AG04450 (cell line): ENCODE measurements around the gene SMCO3. TPM values are rescaled to one million over a fixed set of nuclear protein-coding genes. Genes with fewer than 3 reads are reported as not detected.
A peak's percentile ranks its signal among the peaks of the same experiment; 100 is the strongest.
"Not testable (repeated sequence)": the region's sequence is repeated elsewhere in the genome, so short reads cannot be mapped to it uniquely, and the experiment has no call there.

Source experiments
- CTCF ChIA-PET: fragments of 300-600, 350-600 bp; formaldehyde crosslinking; extraction: SDS; loops from one replicate; lab custom pipeline; 2022; ENCODE audit warnings: antibody characterized with exemption, inconsistent platforms; lab: Charles Lee
- POLR2A ChIA-PET: fragments of 350-600 bp; formaldehyde crosslinking; extraction: SDS; loops from one replicate; lab custom pipeline; 2021; ENCODE audit warnings: antibody characterized with exemption, inconsistent platforms; lab: Yijun Ruan, JAX
- DNase-seq: peaks from one replicate; pipeline ENCODE4 v3.0.0-alpha.2; 2011; ENCODE audit warnings: low read depth, low spot score
- H3K27ac ChIP-seq: one replicate; pipeline ENCODE4 v1.5.1; 2012; ENCODE audit warnings: low read depth, low read length, control low read depth
- H3K27me3 ChIP-seq: one replicate; pipeline ENCODE4 v1.6.0; 2012; ENCODE audit warnings: low read length; ENCODE audit not compliant: control insufficient read depth, insufficient read depth
- H3K4me3 ChIP-seq: 2 replicates; pipeline ENCODE4 v1.5.1; 2011; ENCODE audit warnings: mild to moderate bottlenecking, low read depth, low read length, control low read depth
- H3K9me3 ChIP-seq: 2 replicates; pipeline ENCODE4 v1.5.1; 2012; ENCODE audit warnings: low read length; ENCODE audit not compliant: control insufficient read depth, insufficient read depth
- CTCF ChIP-seq: IDR thresholded peaks from 2 replicates; pipeline ENCODE4 v1.5.1; 2011; ENCODE audit warnings: low read depth, low read length, control low read depth, inconsistent platforms
- polyA plus RNA-seq: library from polyadenylated mRNA; depleted of rRNA; stranded (reverse); fragments of >200 nt; gene quantifications from 2 replicates; pipeline ENCODE4 v1.2.3, GENCODE V29; 2011; rRNA removed

The SMCO3 gene
- polyA plus RNA-seq, 1 experiment, result 0.05 TPM

DNA sequence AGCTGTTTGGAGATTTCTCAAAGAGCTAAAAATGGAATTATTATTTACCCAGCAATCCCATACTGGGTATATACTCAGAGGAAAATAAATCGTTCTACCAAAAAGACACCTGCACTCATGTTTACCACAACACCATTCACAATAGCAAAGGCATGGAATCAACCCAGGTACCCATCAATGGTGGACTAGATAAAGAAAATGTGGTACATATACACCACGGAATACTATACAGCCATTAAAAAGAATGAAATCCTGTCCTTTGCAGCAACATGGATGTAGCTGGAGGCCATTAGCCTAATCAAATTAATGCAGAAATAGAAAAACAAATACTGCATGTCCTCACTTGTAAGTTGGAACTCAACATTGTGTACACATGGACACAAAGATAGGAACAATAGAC lies 48.6 kb downstream of the SMCO3 start:
- Histone ChIP-seq H3K9me3 (no peaks in the 10 kb centered on the region; the same call in 1 of the 2 replicates), H3K4me3 (no peak overlapping the region), H3K27me3 (no peaks in the 10 kb centered on the region), H3K27ac (no peak overlapping the region)
- no peak for TF ChIP-seq CTCF
- no peak for DNase-seq
- POLR2A ChIA-PET, result no interaction called here
- CTCF ChIA-PET, result no interaction called here

DNA sequence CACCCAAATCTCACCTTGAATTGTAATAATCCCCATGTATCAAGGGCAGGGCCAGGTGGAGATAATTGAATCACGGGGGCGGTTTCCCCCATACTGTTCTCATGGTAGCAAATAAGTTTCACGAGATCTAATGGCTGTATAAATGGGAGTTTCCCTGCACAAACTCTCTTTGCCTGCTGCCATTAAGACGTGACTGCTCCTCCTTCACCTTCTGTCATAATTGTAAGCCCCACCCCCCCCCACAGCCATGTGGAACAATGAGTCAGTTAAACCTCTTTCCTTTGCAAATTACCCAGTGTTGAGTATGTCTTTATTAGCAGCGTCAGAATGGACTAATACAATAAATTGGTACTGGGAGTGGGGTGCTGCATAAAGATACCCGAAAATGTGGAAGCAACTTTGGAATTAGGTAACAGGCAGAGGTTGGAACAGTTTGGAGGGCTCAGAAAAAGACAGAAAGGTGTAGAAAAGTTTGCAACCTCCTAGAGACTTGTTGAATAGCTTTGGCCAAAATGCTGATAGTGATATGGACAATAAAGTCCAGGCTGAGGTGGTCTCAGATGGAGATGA lies 54.2 kb downstream of the SMCO3 start:
- DNase-seq, CTCF ChIA-PET, H3K4me3 ChIP-seq, H3K9me3 ChIP-seq, POLR2A ChIA-PET, H3K27me3 ChIP-seq, H3K27ac ChIP-seq: not testable (repeated sequence)

DNA sequence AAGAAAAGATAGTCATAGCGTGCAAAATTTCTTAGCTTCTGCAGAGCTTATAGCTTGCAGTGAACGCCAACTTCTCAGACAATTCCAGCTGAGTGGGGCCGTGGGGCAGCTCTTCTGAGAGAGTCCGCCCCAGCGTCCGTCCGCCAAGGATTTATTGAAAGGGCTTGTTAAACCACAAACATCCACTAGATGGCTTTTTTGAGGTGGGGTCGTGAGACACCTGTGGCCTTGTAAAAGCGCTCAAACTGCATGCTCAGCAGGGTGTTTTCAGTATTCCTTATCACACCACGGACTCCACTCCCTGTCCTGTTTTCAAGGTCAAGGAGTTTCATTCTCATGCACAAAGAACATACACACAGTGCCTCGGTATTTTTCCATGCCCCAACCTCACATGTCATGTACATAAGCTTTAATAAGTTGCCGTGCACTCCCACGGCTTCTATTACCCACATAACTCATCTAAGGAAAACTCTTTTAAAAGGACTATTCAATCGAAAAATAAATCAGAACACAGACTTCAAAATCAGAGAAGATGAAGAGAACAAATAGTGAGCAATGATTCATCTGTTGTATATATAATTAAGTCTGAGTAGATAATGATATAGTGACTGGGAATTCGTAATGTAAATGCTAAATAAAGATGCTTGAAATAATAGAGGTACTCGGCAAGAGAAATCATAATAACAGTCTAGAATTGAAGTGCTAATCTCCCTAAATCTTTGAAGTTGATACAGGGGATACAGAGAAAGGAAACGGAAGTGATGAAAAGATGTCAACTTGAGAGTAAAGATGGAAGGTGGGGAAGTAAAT lies 57.4 kb downstream of the SMCO3 start:
- Histone ChIP-seq H3K27ac (no peak overlapping the region), H3K9me3 (no peaks in the 10 kb centered on the region), H3K27me3 (no peaks in the 10 kb centered on the region), H3K4me3 (no peak overlapping the region)
- ChIA-PET CTCF (interaction anchor here (0.5 to 1.6 kb wide), 9 partner anchors 13 to 513 kb away, joined by 3 to 6 read pairs (median 4); a partner anchor contains a TSS), POLR2A (interaction anchor here (0.6 to 1.3 kb wide), 2 partner anchors 14 to 784 kb away, joined by 3 to 6 read pairs; a partner anchor contains a TSS)
- DNase-seq, result no peak
- peak; percentile 42 for TF ChIP-seq CTCF

Other genes starting within 250 kb of the SMCO3 start
- gene PLBD1, start 246.3 kb downstream of the SMCO3 start, polyA plus RNA-seq, result 0.31 and 0.37 TPM in 2 replicates
- gene GUCY2C, start 117.6 kb downstream of the SMCO3 start, polyA plus RNA-seq, result not detected in 2 replicates
- gene WBP11, start 10.7 kb downstream of the SMCO3 start, polyA plus RNA-seq, result 13.2 and 16.5 TPM in 2 replicates
- gene C12orf60, start 10.5 kb downstream of the SMCO3 start, polyA plus RNA-seq, result 0.57 and 1.0 TPM in 2 replicates
- not detected in 2 replicates for gene ART4, start 29.3 kb upstream of the SMCO3 start, polyA plus RNA-seq
- gene MGP, start 71.7 kb upstream of the SMCO3 start, polyA plus RNA-seq, result 3.9 and 4.0 TPM in 2 replicates
- gene ERP27, start 124.4 kb upstream of the SMCO3 start, polyA plus RNA-seq, result not detected in 2 replicates
- 8.9 and 10.0 TPM in 2 replicates for gene ARHGDIB, start 147.4 kb upstream of the SMCO3 start, polyA plus RNA-seq
- not detected in 2 replicates for gene PDE6H, start 158.9 kb upstream of the SMCO3 start, polyA plus RNA-seq